Astrocyte (in vitro differentiated cells and primary cell): ENCODE data around the gene BRD4. TPM values are rescaled to one million over a fixed set of nuclear protein-coding genes. Genes with fewer than 3 reads are reported as not detected.
A peak's percentile ranks its signal among the peaks of the same experiment; 100 is the strongest.

Experiments
- DNase-seq: peaks from one replicate; pipeline ENCODE4 v3.0.0-alpha.2; 2010; ENCODE audit warnings: low read depth
- FAIRE-seq: peaks from 2 replicates; lab custom pipeline; 2011; peaks lifted over from hg19 to GRCh38; lab: Jason Lieb, UNC
- H2AFZ ChIP-seq: 2 replicates; pipeline ENCODE4 v1.6.0; 2012; ENCODE audit warnings: low read depth, low read length, inconsistent platforms
- H3K27ac ChIP-seq: 2 replicates; pipeline ENCODE4 v1.5.1; 2011; ENCODE audit warnings: low read depth, low read length, inconsistent platforms
- H3K27me3 ChIP-seq: 2 replicates; pipeline ENCODE4 v1.6.0; 2011; ENCODE audit warnings: low read length, inconsistent platforms; ENCODE audit not compliant: insufficient read depth
- H3K36me3 ChIP-seq: 2 replicates; pipeline ENCODE4 v1.5.1; 2011; ENCODE audit warnings: low read length, inconsistent platforms; ENCODE audit not compliant: insufficient read depth
- H3K4me1 ChIP-seq: 2 replicates; pipeline ENCODE4 v1.5.1; 2011; ENCODE audit warnings: low read length, inconsistent platforms; ENCODE audit not compliant: insufficient read depth
- H3K4me2 ChIP-seq: 2 replicates; pipeline ENCODE4 v1.6.0; 2012; ENCODE audit warnings: low read length, inconsistent platforms
- H3K4me3 ChIP-seq: 2 replicates; pipeline ENCODE4 v1.5.1; 2011; ENCODE audit warnings: low read depth, mild to moderate bottlenecking, low read length, inconsistent platforms; ENCODE audit not compliant: insufficient read depth
- H3K79me2 ChIP-seq: 2 replicates; pipeline ENCODE4 v1.6.0; 2012; ENCODE audit warnings: mild to moderate bottlenecking, low read length, inconsistent platforms; ENCODE audit not compliant: insufficient read depth
- H3K9ac ChIP-seq: 2 replicates; pipeline ENCODE4 v1.6.0; 2012; ENCODE audit warnings: mild to moderate bottlenecking, low read length, inconsistent platforms
- H3K9me3 ChIP-seq: 2 replicates; pipeline ENCODE4 v1.5.1; 2012; ENCODE audit warnings: low read depth, mild to moderate bottlenecking, low read length, inconsistent platforms; ENCODE audit not compliant: insufficient read depth
- H4K20me1 ChIP-seq: 2 replicates; pipeline ENCODE4 v1.6.0; 2012; ENCODE audit warnings: low read length, inconsistent platforms; ENCODE audit not compliant: insufficient read depth
- H3K27ac Mint-ChIP-seq: one replicate; pipeline ENCODE4 v1.8.0; 2021; ENCODE audit warnings: mild to moderate bottlenecking, mixed read lengths; ENCODE audit not compliant: unreplicated experiment
- H3K27me3 Mint-ChIP-seq: one replicate; pipeline ENCODE4 v1.8.0; 2021; ENCODE audit warnings: low read depth, mixed read lengths; ENCODE audit not compliant: unreplicated experiment
- H3K36me3 Mint-ChIP-seq: one replicate; pipeline ENCODE4 v1.8.0; 2021; ENCODE audit warnings: low read depth, mixed read lengths; ENCODE audit not compliant: unreplicated experiment
- H3K4me1 Mint-ChIP-seq: one replicate; pipeline ENCODE4 v1.8.0; 2021; ENCODE audit warnings: low read depth, mixed read lengths; ENCODE audit not compliant: unreplicated experiment
- H3K4me3 Mint-ChIP-seq: one replicate; pipeline ENCODE4 v1.8.0; 2021; ENCODE audit warnings: mild to moderate bottlenecking, moderate library complexity, mixed read lengths; ENCODE audit not compliant: unreplicated experiment
- H3K9me3 Mint-ChIP-seq: one replicate; pipeline ENCODE4 v1.8.0; 2021; ENCODE audit warnings: mild to moderate bottlenecking, mixed read lengths; ENCODE audit not compliant: unreplicated experiment
- EZH2 ChIP-seq: IDR thresholded peaks from 2 replicates; pipeline ENCODE4 v1.6.1; 2012; ENCODE audit warnings: mild to moderate bottlenecking, low read length, inconsistent platforms; ENCODE audit not compliant: insufficient read depth
- total RNA-seq: library from RNA; stranded (reverse); gene quantifications from 2 replicates; pipeline ENCODE4 v1.2.1, GENCODE V29; 2021
- TF ChIP-seq, protein P1 (sequence below): IDR thresholded peaks from 2 replicates; pipeline ENCODE4 v1.5.1; 2011; ENCODE audit warnings: low read depth, mild to moderate bottlenecking, inconsistent platforms, low read length, moderate library complexity; ENCODE audit not compliant: insufficient read depth

BRD4 gene
- total RNA-seq, 1 donor from 2014 or later: 128 TPM

DNA sequence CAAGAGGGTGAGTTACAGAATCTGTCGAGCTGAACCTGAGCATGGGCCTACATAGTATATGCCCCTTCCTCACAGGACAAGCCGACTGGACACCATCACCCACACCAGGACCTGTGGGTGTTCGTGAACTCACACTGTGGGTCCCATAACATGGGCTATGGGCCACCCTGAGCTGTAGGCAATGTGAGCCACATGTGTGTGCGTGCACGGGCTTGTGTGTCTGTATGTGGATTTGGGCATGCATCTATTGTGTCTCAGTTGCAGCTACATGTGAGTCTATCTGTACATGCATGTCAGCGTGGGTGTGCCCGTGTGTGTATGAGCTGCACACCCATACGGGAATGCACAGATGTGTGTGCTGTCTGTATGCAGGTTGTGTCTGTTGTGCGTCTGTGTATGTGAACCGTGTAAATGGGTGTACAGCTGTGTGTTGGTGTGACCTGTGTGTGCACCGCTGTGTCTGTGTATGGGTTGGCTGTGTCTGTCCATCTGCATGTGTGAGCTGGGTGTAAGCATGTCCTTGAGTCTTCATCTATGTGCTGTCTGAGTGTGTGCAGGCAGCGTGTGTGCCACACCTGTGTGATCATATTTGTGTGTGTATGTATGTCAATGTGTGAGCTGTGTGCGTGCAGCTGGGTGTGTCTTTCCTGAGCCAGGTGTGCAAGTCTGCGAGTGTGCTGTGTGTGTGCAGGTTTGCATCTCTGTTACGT is 133.2 kb downstream of the BRD4 start:
- no peak for DNase-seq
- Histone ChIP-seq H3K9me3 (no peaks in the 10 kb centered on the region), H3K9ac (peak overlapping the region; percentile 87), H3K27ac (no peak overlapping the region), H3K4me2 (peak overlapping the region; percentile 97), H3K4me3 (peak overlapping the region; percentile 3), H3K4me1 (peaks cover 13% of the 10 kb centered on the region), H4K20me1 (peaks cover 34% of the 10 kb centered on the region), H3K27me3 (no peaks in the 10 kb centered on the region), H2AFZ (no peak overlapping the region), H3K79me2 (peaks cover 13% of the 10 kb centered on the region), H3K36me3 (no peaks in the 10 kb centered on the region)
- H3K27me3 Mint-ChIP-seq: no peaks in the 10 kb centered on the region
- H3K9me3 Mint-ChIP-seq: peaks cover 3% of the 10 kb centered on the region
- H3K36me3 Mint-ChIP-seq: peaks cover 7% of the 10 kb centered on the region
- peak overlapping the region; percentile 21 for H3K27ac Mint-ChIP-seq
- peak overlapping the region; percentile 87 for H3K4me3 Mint-ChIP-seq
- peaks cover 16% of the 10 kb centered on the region for H3K4me1 Mint-ChIP-seq
- FAIRE-seq: peak; percentile 29
- TF ChIP-seq, protein P1, sequence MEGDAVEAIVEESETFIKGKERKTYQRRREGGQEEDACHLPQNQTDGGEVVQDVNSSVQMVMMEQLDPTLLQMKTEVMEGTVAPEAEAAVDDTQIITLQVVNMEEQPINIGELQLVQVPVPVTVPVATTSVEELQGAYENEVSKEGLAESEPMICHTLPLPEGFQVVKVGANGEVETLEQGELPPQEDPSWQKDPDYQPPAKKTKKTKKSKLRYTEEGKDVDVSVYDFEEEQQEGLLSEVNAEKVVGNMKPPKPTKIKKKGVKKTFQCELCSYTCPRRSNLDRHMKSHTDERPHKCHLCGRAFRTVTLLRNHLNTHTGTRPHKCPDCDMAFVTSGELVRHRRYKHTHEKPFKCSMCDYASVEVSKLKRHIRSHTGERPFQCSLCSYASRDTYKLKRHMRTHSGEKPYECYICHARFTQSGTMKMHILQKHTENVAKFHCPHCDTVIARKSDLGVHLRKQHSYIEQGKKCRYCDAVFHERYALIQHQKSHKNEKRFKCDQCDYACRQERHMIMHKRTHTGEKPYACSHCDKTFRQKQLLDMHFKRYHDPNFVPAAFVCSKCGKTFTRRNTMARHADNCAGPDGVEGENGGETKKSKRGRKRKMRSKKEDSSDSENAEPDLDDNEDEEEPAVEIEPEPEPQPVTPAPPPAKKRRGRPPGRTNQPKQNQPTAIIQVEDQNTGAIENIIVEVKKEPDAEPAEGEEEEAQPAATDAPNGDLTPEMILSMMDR: no peak
- no peak for TF ChIP-seq EZH2

DNA sequence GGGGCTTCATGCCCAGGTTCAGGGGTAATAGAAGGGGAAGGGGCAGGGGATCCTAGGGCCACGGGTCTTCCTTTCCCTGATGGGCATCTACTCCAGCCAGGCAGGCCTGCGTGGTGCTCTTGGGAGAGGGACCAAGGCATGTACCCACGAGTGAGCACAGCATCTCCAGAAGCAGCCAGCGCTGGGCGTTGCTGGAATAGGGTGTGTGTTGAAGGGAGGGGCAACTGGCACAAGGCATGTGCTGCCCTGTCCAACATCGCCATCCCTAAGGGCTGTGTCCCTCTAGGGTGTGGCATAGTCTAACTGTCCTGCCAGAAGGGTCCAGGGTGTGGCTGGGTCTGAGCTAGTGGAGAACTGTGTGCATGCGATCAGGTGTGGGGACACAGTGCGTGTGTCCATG is 134.4 kb downstream of the BRD4 start:
- H3K27me3 Mint-ChIP-seq: no peaks in the 10 kb centered on the region
- Histone ChIP-seq H3K9ac (no peak overlapping the region), H3K4me1 (peaks cover 13% of the 10 kb centered on the region), H3K36me3 (no peaks in the 10 kb centered on the region), H3K9me3 (no peaks in the 10 kb centered on the region), H2AFZ (no peak overlapping the region), H3K27ac (no peak overlapping the region), H3K79me2 (peaks cover 13% of the 10 kb centered on the region), H4K20me1 (peaks cover 39% of the 10 kb centered on the region), H3K4me3 (no peak overlapping the region), H3K27me3 (no peaks in the 10 kb centered on the region), H3K4me2 (no peak overlapping the region)
- peaks cover 7% of the 10 kb centered on the region for H3K36me3 Mint-ChIP-seq
- TF ChIP-seq EZH2: no peak
- TF ChIP-seq, protein P1: no peak
- peaks cover 2% of the 10 kb centered on the region for H3K9me3 Mint-ChIP-seq
- FAIRE-seq: no peak
- peak overlapping the region; percentile 75 for H3K4me3 Mint-ChIP-seq
- H3K4me1 Mint-ChIP-seq: peaks cover 16% of the 10 kb centered on the region
- no peak for DNase-seq
- peak overlapping the region; percentile 6 for H3K27ac Mint-ChIP-seq
